ENCODE data around the gene GNAO1. TPM values are rescaled to one million over a fixed set of nuclear protein-coding genes. Genes with fewer than 3 reads are reported as not detected.

Gene GNAO1
- total and polyA plus RNA-seq, 2 of the 13 experiments (the other 11 are each of a cell fraction or from before 2014, with no cell fraction given): not detected

- Histone ChIP-seq H3K27ac (ENCODE audit: extremely low read length, insufficient read depth, low read length) (no peak overlapping the region), H3K9ac (ENCODE audit: insufficient read depth, low read depth, low read length) (no peak overlapping the region), H3K9me3 (ENCODE audit: low read length) (no peaks in the 10 kb centered on the region), H3K79me2 (ENCODE audit: insufficient read depth, low read length) (no peaks in the 10 kb centered on the region), H3K4me2 (ENCODE audit: low read depth, low read length) (no peak overlapping the region), H3K4me3 (replicated peaks in 1 of 3; ENCODE audit: insufficient read depth in 1 of 3, low read depth in 2 of 3, low read length in 3 of 3) (no peak overlapping the region), H3K36me3 (replicated peaks in 1 of 2; ENCODE audit: control insufficient read depth in 1 of 2, insufficient read depth in 2 of 2, low read length in 2 of 2) (no peaks in the 10 kb centered on the region), H4K20me1 (ENCODE audit: insufficient read depth, low read length) (no peaks in the 10 kb centered on the region), H2AFZ (ENCODE audit: low read length) (no peak overlapping the region), H3K4me1 (ENCODE audit: insufficient read depth, low read length) (no peaks in the 10 kb centered on the region), H3K27me3 (ENCODE audit: control insufficient read depth in 1 of 2, insufficient read depth in 2 of 2, low read length in 2 of 2) (peaks cover 9 to 68% of the 10 kb centered on the region in 2 experiments)
- TF ChIP-seq, protein P1, sequence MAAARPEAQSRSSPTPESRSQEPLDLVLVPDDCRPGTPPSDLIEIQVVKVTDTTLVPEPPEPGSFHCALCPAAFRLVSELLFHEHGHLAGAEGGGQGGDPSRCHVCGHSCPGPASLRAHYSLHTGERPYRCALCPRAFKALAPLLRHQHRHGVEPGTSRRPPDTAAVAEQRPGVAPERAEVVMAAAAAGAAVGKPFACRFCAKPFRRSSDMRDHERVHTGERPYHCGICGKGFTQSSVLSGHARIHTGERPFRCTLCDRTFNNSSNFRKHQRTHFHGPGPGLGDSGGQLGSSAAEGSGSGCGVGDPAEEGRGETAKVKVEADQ (CRISPR knock-in tag; IDR thresholded peaks at IDR 0.05; ENCODE audit: borderline replicate concordance): no peak
- no peak for TF ChIP-seq RBAK (CRISPR knock-in tag; IDR thresholded peaks at IDR 0.05)
- TF ChIP-seq ZNF318 (CRISPR knock-in tag; IDR thresholded peaks at IDR 0.05): 0 out of 2 replicates have a peak, but pooled peaks have one; percentile 46
- no peak for TF ChIP-seq TMF1 (CRISPR knock-in tag; IDR thresholded peaks at IDR 0.05; ENCODE audit: low read depth)
- TF ChIP-seq, protein P2, sequence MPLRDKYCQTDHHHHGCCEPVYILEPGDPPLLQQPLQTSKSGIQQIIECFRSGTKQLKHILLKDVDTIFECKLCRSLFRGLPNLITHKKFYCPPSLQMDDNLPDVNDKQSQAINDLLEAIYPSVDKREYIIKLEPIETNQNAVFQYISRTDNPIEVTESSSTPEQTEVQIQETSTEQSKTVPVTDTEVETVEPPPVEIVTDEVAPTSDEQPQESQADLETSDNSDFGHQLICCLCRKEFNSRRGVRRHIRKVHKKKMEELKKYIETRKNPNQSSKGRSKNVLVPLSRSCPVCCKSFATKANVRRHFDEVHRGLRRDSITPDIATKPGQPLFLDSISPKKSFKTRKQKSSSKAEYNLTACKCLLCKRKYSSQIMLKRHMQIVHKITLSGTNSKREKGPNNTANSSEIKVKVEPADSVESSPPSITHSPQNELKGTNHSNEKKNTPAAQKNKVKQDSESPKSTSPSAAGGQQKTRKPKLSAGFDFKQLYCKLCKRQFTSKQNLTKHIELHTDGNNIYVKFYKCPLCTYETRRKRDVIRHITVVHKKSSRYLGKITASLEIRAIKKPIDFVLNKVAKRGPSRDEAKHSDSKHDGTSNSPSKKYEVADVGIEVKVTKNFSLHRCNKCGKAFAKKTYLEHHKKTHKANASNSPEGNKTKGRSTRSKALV (CRISPR knock-in tag; IDR thresholded peaks at IDR 0.05): no peak
- no peak for TF ChIP-seq ZNF160 (CRISPR knock-in tag; IDR thresholded peaks at IDR 0.05)
- no peak for TF ChIP-seq TGIF2 (CRISPR knock-in tag; IDR thresholded peaks at IDR 0.05)
- no peak for DNase-seq (ENCODE audit: low spot score)
- BruUV-seq (replicated peaks): no TSS peak
- 47% methylated on average over 21 of the region's 22 CpGs for WGBS (ENCODE audit: low lambda C conversion rate)
- CTCF ChIA-PET (ENCODE audit: low intra/inter-chr PET ratio, low total read pairs): no interaction called here
- in situ Hi-C loops (cut with HindIII; ENCODE audit: extremely low pct_ligation_motif_present, low pct_unique_long_range_greater_than_20kb) (no loop called here), intact Hi-C loops (cut with micrococcal nuclease; ENCODE audit: unreplicated experiment) (no loop called here)
- ATAC-seq: no peak
- no peak for FAIRE-seq
- POLR2A ChIA-PET: no interaction called here
Measured at GRCh38 chr16:56328276-56329022, 137.2 kb downstream of the GNAO1 start.

Data from HepG2 (cell line).